Panc1 (cell line): Measurements from ENCODE around the gene TAX1BP1. TPM values are rescaled to one million over a fixed set of nuclear protein-coding genes. Genes with fewer than 3 reads are reported as not detected.

Source experiments
- ATAC-seq: fragments of 200-7000 bp; cut with Tn5 transposase; 2 replicates; pipeline ENCODE4 v1.9.1; 2020; ENCODE audit warnings: mild to moderate bottlenecking, moderate library complexity
- BruUV-seq: library from RNA; stranded (reverse); fragments of 400-500 nt; replicated peaks from 2 replicates; lab custom pipeline; 2021; lab: Mats Ljungman, UMichigan
- CTCF ChIA-PET: fragments of 300-600 bp; sonication (Branson Sonifier 250); formaldehyde crosslinking; loops from one replicate; lab custom pipeline; 2022; ENCODE audit warnings: antibody characterized with exemption; lab: Charles Lee
- POLR2A ChIA-PET: fragments of 300-600 bp; sonication (Branson Sonifier 250); formaldehyde crosslinking; loops from one replicate; lab custom pipeline; 2022; ENCODE audit warnings: antibody characterized with exemption; lab: Charles Lee
- DNase-seq: peaks from one replicate; pipeline ENCODE4 v3.0.0-alpha.2; 2010; ENCODE audit warnings: low read depth, low spot score
- H3K27ac ChIP-seq: 2 replicates; pipeline ENCODE4 v1.5.1; 2011; ENCODE audit warnings: mild to moderate bottlenecking, low read length, inconsistent platforms
- H3K27me3 ChIP-seq: fragments of 200-500 bp; sonication (Bioruptor generic); 2 replicates; pipeline ENCODE4 v1.6.0; 2014; ENCODE audit warnings: low read length, inconsistent platforms; ENCODE audit not compliant: control insufficient read depth, insufficient read depth
- H3K36me3 ChIP-seq: fragments of 200-500 bp; sonication (Bioruptor generic); 2 replicates; pipeline ENCODE4 v1.5.1; 2014; ENCODE audit warnings: inconsistent platforms, mild to moderate bottlenecking, low read length, moderate library complexity; ENCODE audit not compliant: control insufficient read depth, insufficient read depth
- H3K4me1 ChIP-seq: 2 replicates; pipeline ENCODE4 v1.5.1; 2011; ENCODE audit warnings: inconsistent platforms, mild to moderate bottlenecking, low read length, moderate library complexity; ENCODE audit not compliant: control insufficient read depth, insufficient read depth
- H3K4me3 ChIP-seq, 2 experiments: 2 replicates each; pipeline ENCODE4 v1.5.1; 2011 to 2012; ENCODE audit warnings: low read depth in 2 of 2, low read length in 2 of 2, mild to moderate bottlenecking in 2 of 2, inconsistent platforms in 1 of 2, moderate library complexity in 1 of 2
- H3K9me3 ChIP-seq: fragments of 200-500 bp; sonication (Bioruptor generic); 2 replicates; pipeline ENCODE4 v1.5.1; 2014; ENCODE audit warnings: low read depth, mild to moderate bottlenecking, inconsistent platforms, low read length, moderate library complexity; ENCODE audit not compliant: control insufficient read depth, insufficient read depth
- CTCF ChIP-seq: fragments of 450-650 bp; IDR thresholded peaks from 2 replicates; pipeline ENCODE4 v1.5.1; 2017; ENCODE audit warnings: mild to moderate bottlenecking
- POLR2AphosphoS5 ChIP-seq: IDR thresholded peaks from 2 replicates; pipeline ENCODE4 v1.6.1; 2012; ENCODE audit warnings: mild to moderate bottlenecking, low read depth, low read length, moderate library complexity
- REST ChIP-seq, 2 experiments: IDR thresholded peaks; 2 replicates each; pipeline ENCODE4 v1.6.1; 2011 to 2012; ENCODE audit warnings: low read depth in 2 of 2, control low read depth in 1 of 2, low read length in 1 of 2, mild to moderate bottlenecking in 1 of 2, moderate library complexity in 1 of 2; ENCODE audit not compliant: insufficient read depth in 1 of 2
- SIN3A ChIP-seq: IDR thresholded peaks from 2 replicates; pipeline ENCODE4 v1.6.1; 2012; ENCODE audit warnings: low read depth, mild to moderate bottlenecking, low read length, moderate library complexity, borderline replicate concordance; ENCODE audit not compliant: insufficient read depth
- TCF7L2 ChIP-seq: IDR thresholded peaks from 2 replicates; pipeline ENCODE4 v1.6.1; 2011; ENCODE audit warnings: mild to moderate bottlenecking, low read depth, low read length, inconsistent platforms
- in situ Hi-C: cut with HindIII; loops from 2 replicates; pipeline ENCODE4 v1.10.0; 2016; ENCODE audit warnings: low sequenced_read_pairs, low pct_unique_long_range_greater_than_20kb
- intact Hi-C: fragments of 100-400 bp; cut with micrococcal nuclease; formaldehyde crosslinking; loops from one replicate; pipeline ENCODE4 v1.10.0; 2022; ENCODE audit not compliant: unreplicated experiment
- total RNA-seq: library from RNA; stranded (reverse); gene quantifications from one replicate; pipeline ENCODE4 v1.2.1, GENCODE V29; 2021; ENCODE audit not compliant: unreplicated experiment

The TAX1BP1 gene
- total RNA-seq, 1 experiment from 2014 or later: 125 TPM

GRCh38 chr7:27871086-27871485 lies 131.1 kb downstream of the TAX1BP1 start:
- ATAC-seq (no peak), DNase-seq (no peak)
- BruUV-seq: no TSS peak
- H3K4me1 ChIP-seq: no peaks in the 10 kb centered on the region
- no peaks in the 10 kb centered on the region for H3K9me3 ChIP-seq
- intact Hi-C loops: no loop called here
- H3K27ac ChIP-seq: no peak overlapping the region
- ChIA-PET CTCF (no interaction called here), POLR2A (no interaction called here)
- H3K36me3 ChIP-seq: no peaks in the 10 kb centered on the region
- in situ Hi-C loops: no loop called here
- H3K4me3 ChIP-seq: no peak overlapping the region
- no peak for TF ChIP-seq REST (IDR thresholded peaks at IDR 0.05; ENCODE audit: insufficient read depth in 1 of 2, low read depth in 2 of 2, low read length in 1 of 2)
- H3K27me3 ChIP-seq: no peaks in the 10 kb centered on the region

- in situ Hi-C loops (no loop called here), intact Hi-C loops (no loop called here)
- Histone ChIP-seq H3K36me3 (no peaks in the 10 kb centered on the region), H3K27me3 (no peaks in the 10 kb centered on the region), H3K4me3 (no peak overlapping the region), H3K4me1 (no peaks in the 10 kb centered on the region), H3K9me3 (no peaks in the 10 kb centered on the region), H3K27ac (no peak overlapping the region)
- no peak for ATAC-seq
- BruUV-seq: no TSS peak
- no peak for TF ChIP-seq CTCF
- no peak for TF ChIP-seq SIN3A
- TF ChIP-seq REST (IDR thresholded peaks at IDR 0.05; ENCODE audit: insufficient read depth in 1 of 2, low read depth in 2 of 2, low read length in 1 of 2): no peak
- no peak for TF ChIP-seq TCF7L2
- TF ChIP-seq POLR2AphosphoS5: no peak
- no peak for DNase-seq
- POLR2A ChIA-PET: no interaction called here
- CTCF ChIA-PET: no interaction called here
Measured at GRCh38 chr7:27871866-27872265, 131.9 kb downstream of the TAX1BP1 start.
